Stimulated activated CD8-positive, alpha-beta memory T cell treated with anti-CD3 and anti-CD28 coated beads, Interleukin-4, amount 100 ng/mL, for 48 hours (primary cell): ENCODE results near the gene TP53AIP1.
"Not testable (repeated sequence)": the region's sequence is repeated elsewhere in the genome, so short reads cannot be mapped to it uniquely, and the experiment has no call there.

Experiments
- DNase-seq: peaks from one replicate; pipeline ENCODE4 v3.0.0-alpha.2; 2020

TP53AIP1 gene

DNA sequence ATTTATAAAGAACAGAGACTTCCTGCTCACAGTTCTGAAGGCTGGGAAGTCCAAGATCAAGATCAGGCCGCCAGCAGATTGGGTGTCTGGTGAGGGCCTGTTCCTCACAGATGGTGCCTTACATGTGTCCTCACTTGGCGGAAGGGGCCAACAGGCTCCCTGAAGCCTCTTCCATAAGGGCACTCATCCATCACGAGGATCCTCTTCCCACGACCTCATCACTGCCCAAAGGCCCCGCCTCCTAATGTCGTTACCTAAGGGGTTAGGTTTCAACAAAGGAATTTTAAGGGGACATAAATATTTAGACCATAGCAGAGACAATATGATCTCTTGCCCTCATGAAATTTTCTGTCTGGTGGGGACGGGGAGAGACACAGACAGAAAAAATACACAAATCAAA, 18.6 kb downstream of the TP53AIP1 start:
- no peak for DNase-seq

GRCh38 chr11:128921793-128922192, 20.9 kb downstream of the TP53AIP1 start:
- DNase-seq, result no peak

GRCh38 chr11:128920666-128921065, 22.0 kb downstream of the TP53AIP1 start:
- no peak for DNase-seq

DNA sequence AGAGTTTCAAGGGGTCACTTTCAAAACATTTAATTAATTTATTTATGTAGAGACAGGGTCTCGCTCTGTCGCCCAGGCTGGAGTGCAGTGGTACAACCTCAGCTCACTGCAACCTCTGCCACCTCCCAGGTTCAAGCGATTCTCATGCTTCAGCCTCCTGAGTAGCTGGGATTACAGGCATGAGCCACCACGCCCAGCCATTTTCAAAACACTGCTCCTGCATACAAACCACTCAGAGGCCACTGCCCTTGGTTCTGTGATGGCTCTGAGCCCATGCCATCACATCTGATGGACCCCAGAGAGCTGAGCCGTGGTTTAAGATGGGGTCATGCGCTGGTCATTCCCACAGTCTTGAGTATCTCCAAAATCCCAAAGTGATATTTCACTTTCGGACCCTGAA, 23.0 kb downstream of the TP53AIP1 start:
- not testable (repeated sequence) for DNase-seq

DNA sequence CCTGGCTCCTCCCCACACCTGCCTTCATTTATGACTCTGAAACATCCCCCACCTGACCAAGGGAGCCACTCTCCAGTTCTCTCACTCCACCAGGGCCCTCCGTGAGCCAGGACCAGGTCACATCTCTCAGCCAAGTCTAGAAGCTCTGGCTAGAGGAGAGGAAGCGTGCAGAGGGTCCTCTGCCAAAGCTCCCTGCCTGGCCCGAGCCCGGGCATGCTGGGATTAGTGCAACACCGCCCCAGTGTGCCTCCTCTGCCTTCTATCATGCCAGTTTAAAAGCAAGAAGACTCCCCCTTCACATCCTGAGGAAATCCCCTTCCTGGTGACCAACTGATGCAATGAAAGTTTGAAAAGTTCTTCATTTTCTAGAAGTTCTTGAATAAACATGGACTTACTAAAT, 23.5 kb downstream of the TP53AIP1 start:
- no peak for DNase-seq

DNA sequence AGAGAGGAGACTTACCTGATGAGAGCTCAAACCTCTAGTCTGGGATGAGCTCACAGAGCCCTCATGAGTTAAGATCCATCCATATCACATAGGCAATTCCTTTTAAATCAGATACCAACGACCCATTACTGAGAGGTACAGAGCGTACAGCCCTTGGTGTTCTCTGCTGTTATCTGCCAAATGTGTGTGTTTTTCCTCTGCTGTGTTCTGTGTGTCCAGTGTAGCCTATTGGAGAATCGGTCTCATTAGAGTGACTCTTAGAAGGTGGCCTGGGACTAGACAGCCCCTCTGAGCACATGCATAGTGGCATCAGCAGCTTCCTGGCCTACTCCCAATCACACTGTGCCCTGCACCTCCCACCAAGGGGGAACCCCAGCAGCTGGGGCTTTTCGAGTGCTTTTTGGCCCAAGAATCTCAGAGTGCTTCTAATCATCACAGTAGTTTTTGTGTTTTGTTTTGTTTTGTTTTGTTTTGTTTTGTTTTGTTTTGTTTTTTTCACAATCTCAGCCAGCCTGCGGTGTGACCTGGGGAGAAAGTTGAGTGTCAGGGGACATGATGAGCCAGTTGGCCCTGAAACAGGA, 25.4 kb downstream of the TP53AIP1 start:
- no peak for DNase-seq

GRCh38 chr11:128916681-128917080, 26.0 kb downstream of the TP53AIP1 start:
- DNase-seq, result no peak

GRCh38 chr11:128916037-128916572, 26.6 kb downstream of the TP53AIP1 start:
- DNase-seq, result no peak

DNA sequence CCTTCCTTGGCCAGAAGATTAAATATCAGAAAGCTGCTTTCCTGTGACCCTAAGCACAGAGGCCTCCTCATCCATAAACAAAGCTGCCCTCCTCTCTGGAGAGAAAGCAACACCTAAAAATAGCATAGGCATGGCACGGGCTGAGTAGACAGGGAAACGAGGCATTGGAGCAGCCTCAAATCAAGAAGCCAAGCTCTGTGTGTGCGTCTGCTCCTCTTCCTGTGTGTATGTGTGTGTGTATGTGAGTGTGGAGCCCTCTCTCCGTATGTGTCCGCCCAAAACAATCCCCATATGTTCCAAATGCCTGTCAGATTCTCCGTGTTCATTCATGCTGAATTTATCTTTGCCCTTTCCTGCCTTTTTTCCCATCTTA, 27.5 kb downstream of the TP53AIP1 start:
- no peak for DNase-seq

- DNase-seq, result no peak
These were observed 28.2 kb downstream of the TP53AIP1 start for GRCh38 chr11:128914216-128915148.

DNA sequence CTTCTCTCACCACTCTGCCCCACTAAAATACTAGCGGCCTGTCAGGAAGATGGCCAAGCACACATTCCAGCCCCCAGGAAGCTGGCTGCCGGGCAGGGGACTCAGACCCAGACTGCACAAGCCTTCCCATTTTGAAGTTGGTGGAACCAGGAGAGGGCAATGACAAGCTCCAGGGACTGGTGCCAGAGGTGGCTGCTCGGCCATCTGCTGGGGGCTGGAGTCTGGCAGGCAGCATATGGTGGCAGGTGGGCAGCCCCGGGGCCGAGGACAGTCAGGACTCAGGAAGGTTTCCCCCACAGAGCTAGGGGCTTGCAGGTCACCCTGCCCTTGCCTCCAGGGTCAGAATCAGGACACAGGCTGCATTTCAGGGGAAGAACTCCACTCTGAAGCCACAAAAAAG, 28.9 kb downstream of the TP53AIP1 start:
- no peak for DNase-seq

- no peak for DNase-seq
These were observed 31.0 kb downstream of the TP53AIP1 start for GRCh38 chr11:128911701-128912100.

DNA sequence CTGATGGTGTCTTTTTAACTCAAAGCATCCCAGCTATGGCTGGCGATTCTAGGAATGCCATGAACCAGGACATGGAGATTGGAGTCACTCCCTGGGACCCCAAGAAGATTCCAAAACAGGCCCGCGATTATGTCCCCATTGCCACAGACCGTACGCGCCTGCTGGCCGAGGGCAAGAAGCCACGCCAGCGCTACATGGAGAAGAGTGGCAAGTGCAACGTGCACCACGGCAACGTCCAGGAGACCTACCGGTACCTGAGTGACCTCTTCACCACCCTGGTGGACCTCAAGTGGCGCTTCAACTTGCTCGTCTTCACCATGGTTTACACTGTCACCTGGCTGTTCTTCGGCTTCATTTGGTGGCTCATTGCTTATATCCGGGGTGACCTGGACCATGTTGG, 31.4 kb downstream of the TP53AIP1 start:
- no peak for DNase-seq

GRCh38 chr11:128910576-128910975, 32.1 kb downstream of the TP53AIP1 start:
- DNase-seq, result no peak

DNA sequence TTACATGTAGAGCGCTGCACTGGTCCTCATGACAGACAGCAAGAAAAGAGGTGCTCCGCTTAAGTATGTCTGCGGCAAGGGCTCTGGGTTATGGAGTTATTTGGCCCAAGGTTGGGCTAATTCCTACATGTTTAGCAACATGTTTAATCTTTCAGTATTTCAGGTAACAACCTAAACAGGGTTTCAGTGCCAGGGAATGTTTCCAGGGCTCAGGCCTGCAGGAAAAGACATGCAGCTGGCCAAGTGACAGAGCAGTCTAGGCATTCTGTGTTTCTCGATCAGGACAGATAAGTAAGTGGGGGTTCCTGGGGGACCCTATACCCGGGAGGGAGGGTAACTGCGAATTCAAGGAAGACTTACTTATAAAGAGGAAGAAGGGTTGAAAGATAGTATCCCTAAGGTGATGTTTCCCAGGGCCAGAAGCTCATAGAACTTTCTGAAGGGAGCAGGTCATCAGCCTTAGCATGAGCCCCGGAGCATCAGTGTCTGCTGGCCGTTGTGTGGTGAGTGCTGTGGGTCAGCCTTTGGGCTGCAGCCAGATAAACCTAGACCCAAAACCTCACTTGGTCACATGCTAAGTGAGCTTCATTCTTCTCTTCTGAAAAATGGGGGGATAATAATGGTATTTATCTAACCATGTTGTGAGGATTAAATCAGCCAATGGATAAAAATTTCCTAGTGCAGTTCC, 33.1 kb downstream of the TP53AIP1 start:
- no peak for DNase-seq

GRCh38 chr11:128908391-128909246, 34.1 kb downstream of the TP53AIP1 start:
- no peak for DNase-seq

DNA sequence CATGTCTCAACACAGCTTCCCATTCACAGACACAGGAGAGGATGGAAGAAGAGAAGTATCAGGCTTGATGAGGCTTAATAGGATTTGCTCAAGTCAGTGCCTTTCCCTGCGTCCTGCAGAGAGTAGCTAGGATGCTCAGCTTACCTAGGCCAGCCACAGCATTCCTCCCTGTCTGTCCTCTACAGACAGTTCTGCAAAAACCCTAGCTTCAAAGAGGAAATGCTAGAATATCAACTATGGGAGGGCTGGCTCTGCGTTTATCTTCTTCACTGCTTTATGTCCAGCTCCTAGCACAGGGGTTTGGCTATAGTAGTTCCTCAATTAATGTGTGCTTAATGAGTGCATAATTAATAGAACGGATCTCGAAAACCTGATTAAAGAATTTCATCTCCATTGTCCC, 35.1 kb downstream of the TP53AIP1 start:
- DNase-seq, result no peak

DNA sequence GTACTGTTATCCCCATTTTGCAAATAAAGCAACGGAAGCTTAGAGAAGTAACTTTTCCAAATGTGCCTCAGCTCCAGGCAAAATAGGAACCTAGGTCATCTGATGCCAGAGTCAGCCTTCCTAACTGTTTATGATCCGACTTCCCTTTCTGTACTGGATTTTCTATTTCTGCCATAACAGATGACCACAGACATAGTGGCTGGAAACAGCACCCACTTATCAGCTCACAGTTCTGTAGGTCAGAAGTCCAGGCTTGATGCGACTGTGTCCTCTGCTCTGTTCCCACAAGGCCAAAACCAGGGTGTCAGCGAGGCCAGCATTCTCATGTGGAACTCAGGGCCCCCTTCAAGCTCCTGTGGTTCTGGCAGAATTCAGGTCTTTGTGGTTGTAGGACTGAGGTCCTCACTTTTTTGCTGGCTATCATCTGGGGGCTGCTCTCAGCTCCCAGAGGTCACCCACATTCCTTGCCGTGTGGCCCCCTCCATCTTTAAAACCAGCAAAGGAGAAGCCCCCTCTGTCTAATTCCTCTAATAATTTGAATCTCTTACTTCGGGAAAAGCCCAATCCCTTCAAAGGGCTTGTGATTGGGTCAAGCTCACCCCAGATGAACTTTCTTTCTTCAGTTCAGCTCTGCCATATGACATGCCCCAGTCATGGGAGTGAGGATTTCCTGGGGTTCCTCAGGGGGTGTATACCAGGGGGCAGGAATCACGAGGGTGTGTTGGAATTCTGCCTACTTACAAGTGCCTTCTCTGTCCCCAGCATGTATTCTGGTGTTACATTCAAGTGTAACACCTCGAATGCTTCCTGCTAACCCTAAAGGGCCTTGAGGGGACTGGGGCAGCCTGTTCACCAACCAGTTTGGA, 36.3 kb downstream of the TP53AIP1 start:
- DNase-seq, result no peak

DNA sequence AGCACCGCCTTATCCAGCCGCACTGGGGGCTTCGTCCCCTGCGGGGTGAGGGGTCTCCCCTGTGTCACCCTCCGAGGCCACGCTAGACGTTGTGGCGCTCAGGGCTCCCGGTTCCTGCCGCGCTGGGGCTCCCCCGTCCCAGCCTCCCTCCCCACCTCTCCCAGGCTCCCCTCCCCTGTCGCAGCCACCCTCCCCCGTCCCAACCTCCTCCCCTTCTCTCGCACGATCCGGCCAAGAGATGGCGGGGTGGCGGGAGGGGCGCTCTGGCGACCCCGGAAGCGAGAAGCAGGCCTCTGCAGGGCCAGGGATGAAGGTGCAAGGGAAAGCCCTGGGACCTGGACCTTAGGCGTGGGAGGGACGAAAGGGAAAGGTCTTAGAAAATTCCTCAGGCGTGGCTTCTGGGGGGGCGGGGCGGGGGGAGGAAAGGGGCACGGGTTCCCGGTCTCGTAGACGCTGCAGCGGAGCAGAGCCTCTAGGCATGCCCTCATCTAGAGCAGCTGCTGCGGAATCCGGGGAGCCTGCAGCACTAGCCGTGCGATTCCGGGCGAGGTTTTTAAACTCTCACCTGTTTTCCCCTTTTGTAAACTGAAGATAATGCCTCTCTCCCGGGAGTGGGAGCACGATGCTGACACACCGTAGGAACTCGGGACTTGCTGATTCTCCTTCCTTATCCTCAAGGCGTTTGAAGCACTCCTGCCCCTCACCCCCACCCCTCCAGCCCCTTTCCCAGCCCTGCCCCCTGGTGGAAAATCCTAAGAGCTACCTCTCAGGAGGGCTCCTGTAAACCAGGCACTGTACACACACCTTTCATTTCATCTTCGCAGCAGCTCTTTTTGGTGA, 37.1 kb downstream of the TP53AIP1 start:
- DNase-seq, result peak; percentile 52

GRCh38 chr11:128904656-128905344, 37.9 kb downstream of the TP53AIP1 start:
- no peak for DNase-seq
